ENCODE results near the gene OBP2A. TPM values are rescaled to one million over a fixed set of nuclear protein-coding genes. Genes with fewer than 3 reads are reported as not detected.
"Not testable (repeated sequence)": the region's sequence is repeated elsewhere in the genome, so short reads cannot be mapped to it uniquely, and the experiment has no call there.

OBP2A gene
- total and polyA plus RNA-seq, 4 donors, result 0.07 TPM; not detected in 3

DNA sequence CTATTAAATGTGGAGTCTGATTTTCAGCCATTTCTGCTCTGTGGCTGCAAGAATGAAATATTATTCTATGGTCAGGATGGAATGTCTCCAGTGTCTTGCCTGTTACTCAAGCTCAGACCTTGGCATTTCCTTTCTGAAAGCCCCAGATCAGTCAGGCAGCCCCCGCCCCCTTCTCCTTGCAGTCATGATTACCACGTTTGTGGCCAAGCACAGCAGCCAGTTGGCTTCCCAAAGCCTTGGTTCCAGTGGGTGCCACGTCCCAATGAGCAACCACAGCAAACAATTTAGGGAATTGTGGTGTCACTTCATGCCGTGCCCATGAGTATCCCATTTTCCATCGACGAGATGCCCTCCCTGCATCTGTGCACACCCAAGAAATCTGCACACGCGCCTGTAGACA lies 9.7 kb upstream of the OBP2A start:
- WGBS, 2 donors, result 74 to 76% methylated on average over 8 of the region's 8 CpGs
- TF ChIP-seq, protein P1, sequence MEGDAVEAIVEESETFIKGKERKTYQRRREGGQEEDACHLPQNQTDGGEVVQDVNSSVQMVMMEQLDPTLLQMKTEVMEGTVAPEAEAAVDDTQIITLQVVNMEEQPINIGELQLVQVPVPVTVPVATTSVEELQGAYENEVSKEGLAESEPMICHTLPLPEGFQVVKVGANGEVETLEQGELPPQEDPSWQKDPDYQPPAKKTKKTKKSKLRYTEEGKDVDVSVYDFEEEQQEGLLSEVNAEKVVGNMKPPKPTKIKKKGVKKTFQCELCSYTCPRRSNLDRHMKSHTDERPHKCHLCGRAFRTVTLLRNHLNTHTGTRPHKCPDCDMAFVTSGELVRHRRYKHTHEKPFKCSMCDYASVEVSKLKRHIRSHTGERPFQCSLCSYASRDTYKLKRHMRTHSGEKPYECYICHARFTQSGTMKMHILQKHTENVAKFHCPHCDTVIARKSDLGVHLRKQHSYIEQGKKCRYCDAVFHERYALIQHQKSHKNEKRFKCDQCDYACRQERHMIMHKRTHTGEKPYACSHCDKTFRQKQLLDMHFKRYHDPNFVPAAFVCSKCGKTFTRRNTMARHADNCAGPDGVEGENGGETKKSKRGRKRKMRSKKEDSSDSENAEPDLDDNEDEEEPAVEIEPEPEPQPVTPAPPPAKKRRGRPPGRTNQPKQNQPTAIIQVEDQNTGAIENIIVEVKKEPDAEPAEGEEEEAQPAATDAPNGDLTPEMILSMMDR (IDR thresholded peaks at IDR 0.05; ENCODE audit: control extremely low read depth, extremely low read depth), result no peak
- Histone ChIP-seq H3K9ac (ENCODE audit: insufficient read depth in 1 of 2, low read length in 2 of 2) (no peak overlapping the region), H3K27ac (ENCODE audit: low read depth in 1 of 2, low read length in 1 of 2) (no peak overlapping the region), H3K36me3 (ENCODE audit: control insufficient read depth in 4 of 4, insufficient read depth in 4 of 4, low read length in 4 of 4) (no peaks in the 10 kb centered on the region), H3K27me3 (ENCODE audit: control insufficient read depth in 3 of 3, insufficient read depth in 3 of 3, low read length in 2 of 3) (peaks cover 0 to 2% (median 0%) of the 10 kb centered on the region in 3 donors), H3K4me1 (ENCODE audit: control insufficient read depth in 5 of 5, insufficient read depth in 5 of 5, low read length in 5 of 5) (no peaks in the 10 kb centered on the region), H3K4me3 (no peak overlapping the region), H3K9me3 (ENCODE audit: control insufficient read depth in 4 of 4, insufficient read depth in 3 of 4, low read length in 3 of 4) (no peaks in the 10 kb centered on the region)
- ATAC-seq (ENCODE audit: insufficient read depth, low FRiP score) (no peak), DNase-seq (no peak)

DNA sequence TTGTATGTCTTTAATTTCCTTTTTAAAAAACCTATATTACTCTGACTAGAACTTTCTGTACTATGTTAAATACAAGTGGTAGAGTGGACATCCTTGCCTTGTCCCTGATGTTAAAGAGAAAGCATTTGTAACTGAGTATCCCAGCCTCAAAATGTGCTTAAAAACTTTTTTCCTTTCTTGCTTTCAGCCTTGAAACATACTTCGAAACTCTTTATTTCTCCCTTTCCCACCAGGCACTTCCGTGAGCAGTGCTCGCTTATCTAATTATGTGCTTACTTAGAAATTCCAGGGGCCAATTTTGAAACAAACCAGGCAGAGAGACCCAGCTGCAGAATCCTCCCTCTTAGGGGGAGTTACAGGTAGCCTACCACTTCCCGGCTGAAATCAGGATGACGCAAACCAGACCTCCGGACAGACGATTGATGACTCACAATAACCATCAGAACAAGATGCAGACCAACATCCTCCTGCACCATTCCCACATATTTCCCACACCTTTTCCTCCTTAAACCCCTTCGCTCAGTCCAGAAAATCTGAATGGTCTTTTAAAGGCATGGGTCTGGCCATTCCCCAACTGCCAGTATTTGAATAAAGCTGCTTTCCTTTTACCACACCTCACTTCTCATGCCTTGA lies 2.5 kb upstream of the OBP2A start:
- not testable (repeated sequence) for H3K36me3 ChIP-seq (ENCODE audit: control insufficient read depth in 4 of 4, insufficient read depth in 4 of 4, low read length in 4 of 4); H3K27ac ChIP-seq (ENCODE audit: low read depth in 1 of 2, low read length in 1 of 2); ATAC-seq (ENCODE audit: insufficient read depth, low FRiP score); H3K9ac ChIP-seq (ENCODE audit: insufficient read depth in 1 of 2, low read length in 2 of 2); H3K9me3 ChIP-seq (ENCODE audit: control insufficient read depth in 4 of 4, insufficient read depth in 3 of 4, low read length in 3 of 4); H3K4me3 ChIP-seq; H3K27me3 ChIP-seq (ENCODE audit: control insufficient read depth in 3 of 3, insufficient read depth in 3 of 3, low read length in 2 of 3); H3K4me1 ChIP-seq (ENCODE audit: control insufficient read depth in 5 of 5, insufficient read depth in 5 of 5, low read length in 5 of 5)
- WGBS, 2 donors, result 45 to 49% methylated on average over 8 of the region's 8 CpGs
- DNase-seq, result peak in 2 of 3 donors; percentile 22 to 45

DNA sequence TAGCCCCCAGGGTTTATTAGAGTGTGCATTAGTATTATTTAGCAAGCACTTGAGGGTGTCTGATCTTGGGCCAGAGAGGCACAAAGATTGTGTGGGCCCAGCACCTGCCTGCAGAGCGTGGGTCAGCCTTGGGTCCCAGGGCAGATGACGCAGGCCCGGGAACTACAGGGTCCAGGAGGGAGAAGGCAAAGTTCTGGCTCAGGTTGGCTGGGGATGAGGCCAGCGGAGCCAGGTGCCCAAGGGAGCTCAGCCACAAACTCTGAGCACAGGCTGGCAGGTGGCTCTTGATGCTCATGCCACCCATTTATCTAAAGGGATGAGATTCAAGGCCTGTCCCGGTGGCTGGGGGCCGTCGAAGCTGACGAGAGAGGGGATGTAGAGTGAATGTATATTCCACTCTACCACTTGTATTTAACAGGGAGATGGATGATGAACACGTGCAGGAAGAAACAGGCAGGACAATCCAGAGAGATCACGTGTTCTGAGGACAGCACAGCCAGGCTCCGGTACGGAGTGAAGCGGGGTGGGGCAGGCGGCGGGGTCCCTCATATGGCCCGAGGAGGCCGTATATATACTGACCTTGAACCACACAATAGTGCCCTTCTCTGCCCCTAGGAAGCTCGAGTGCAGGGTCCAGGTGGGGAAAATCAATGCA lies 818 bp upstream of the OBP2A start:
- H3K36me3 ChIP-seq (ENCODE audit: control insufficient read depth in 4 of 4, insufficient read depth in 4 of 4, low read length in 4 of 4), result no peaks in the 10 kb centered on the region
- ATAC-seq (ENCODE audit: insufficient read depth, low FRiP score) (no peak), DNase-seq (no peak)
- TF ChIP-seq, protein P1 (IDR thresholded peaks at IDR 0.05; ENCODE audit: control extremely low read depth, extremely low read depth), result no peak
- no peak overlapping the region for H3K9ac ChIP-seq (ENCODE audit: insufficient read depth in 1 of 2, low read length in 2 of 2)
- H3K4me1 ChIP-seq (ENCODE audit: control insufficient read depth in 5 of 5, insufficient read depth in 5 of 5, low read length in 5 of 5), result peaks cover 0 to 8% (median 0%) of the 10 kb centered on the region in 5 donors
- no peak overlapping the region for H3K27ac ChIP-seq (ENCODE audit: low read depth in 1 of 2, low read length in 1 of 2)
- H3K27me3 ChIP-seq (ENCODE audit: control insufficient read depth in 3 of 3, insufficient read depth in 3 of 3, low read length in 2 of 3), result no peaks in the 10 kb centered on the region
- 79 to 85% methylated on average over 17 to 18 of the region's 18 CpGs for WGBS, 2 donors
- H3K4me3 ChIP-seq, result no peak overlapping the region
- no peaks in the 10 kb centered on the region for H3K9me3 ChIP-seq (ENCODE audit: control insufficient read depth in 4 of 4, insufficient read depth in 3 of 4, low read length in 3 of 4)

DNA sequence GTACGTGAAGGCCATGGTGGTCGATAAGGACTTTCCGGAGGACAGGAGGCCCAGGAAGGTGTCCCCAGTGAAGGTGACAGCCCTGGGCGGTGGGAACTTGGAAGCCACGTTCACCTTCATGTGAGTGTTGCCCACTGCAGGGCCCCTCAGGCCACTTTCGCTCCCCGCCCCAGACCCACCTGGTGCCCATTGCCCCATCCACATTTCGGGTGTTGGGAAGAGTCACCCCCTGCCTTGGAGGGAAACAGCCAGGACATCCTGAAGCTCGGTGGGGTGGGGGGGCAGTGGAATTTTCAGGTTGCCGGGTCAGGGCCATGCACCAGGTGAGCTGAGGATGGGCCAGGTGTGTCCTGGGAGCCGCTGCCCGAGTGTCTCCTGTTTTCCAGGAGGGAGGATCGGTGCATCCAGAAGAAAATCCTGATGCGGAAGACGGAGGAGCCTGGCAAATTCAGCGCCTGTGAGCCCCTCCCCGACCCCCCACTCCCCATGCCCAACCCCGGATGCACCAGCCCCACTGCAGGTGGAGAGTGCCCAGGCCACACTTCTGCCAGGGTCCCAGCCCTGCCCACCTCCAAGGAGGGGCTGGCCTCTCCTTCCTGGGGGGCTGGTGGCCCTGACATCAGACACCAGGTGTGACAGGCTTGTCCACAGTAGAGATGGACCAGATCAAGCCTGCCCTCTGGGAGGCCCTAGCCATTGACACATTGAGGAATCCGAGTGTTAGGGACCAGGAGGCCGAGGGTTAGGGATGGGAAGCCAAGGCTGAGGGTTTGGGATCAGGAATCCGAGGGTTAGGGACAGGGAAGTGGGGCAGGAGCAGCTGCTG lies 1.1 kb downstream of the OBP2A start:
- not testable (repeated sequence) for H3K4me1 ChIP-seq (ENCODE audit: control insufficient read depth in 5 of 5, insufficient read depth in 5 of 5, low read length in 5 of 5); H3K9ac ChIP-seq (ENCODE audit: insufficient read depth in 1 of 2, low read length in 2 of 2); H3K27me3 ChIP-seq (ENCODE audit: control insufficient read depth in 3 of 3, insufficient read depth in 3 of 3, low read length in 2 of 3); ATAC-seq (ENCODE audit: insufficient read depth, low FRiP score); H3K36me3 ChIP-seq (ENCODE audit: control insufficient read depth in 4 of 4, insufficient read depth in 4 of 4, low read length in 4 of 4); H3K4me3 ChIP-seq; H3K27ac ChIP-seq (ENCODE audit: low read depth in 1 of 2, low read length in 1 of 2); H3K9me3 ChIP-seq (ENCODE audit: control insufficient read depth in 4 of 4, insufficient read depth in 3 of 4, low read length in 3 of 4); DNase-seq
- WGBS, 2 donors, result 85 to 87% methylated on average over 13 to 20 of the region's 21 CpGs
